ENCODE results near the gene TAAR5.
"Not testable (repeated sequence)": the region's sequence is repeated elsewhere in the genome, so short reads cannot be mapped to it uniquely, and the experiment has no call there.

The TAAR5 gene

DNA sequence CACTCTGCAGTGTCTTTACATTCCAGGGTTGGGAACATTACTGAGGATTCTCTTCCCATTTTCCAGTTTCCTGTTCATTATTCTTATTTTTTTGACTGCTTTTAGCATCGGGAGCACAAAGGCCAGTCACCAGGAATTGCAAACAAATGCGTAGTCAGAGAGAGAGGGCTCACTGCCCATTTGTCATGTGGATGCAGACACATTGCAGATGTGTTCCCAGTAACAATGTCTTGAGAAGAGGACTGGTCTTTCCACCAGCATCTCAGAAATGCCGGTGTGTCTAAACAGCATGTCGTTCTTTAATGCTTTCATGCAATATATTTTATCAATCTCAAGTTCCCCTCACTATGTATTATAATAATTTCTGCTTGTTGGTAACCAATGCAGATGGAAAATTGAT lies 20.4 kb downstream of the TAAR5 start:
- no peak for DNase-seq

- no peak for DNase-seq
Observed at GRCh38 chr6:132568611-132569010, 20.9 kb downstream of the TAAR5 start.

DNA sequence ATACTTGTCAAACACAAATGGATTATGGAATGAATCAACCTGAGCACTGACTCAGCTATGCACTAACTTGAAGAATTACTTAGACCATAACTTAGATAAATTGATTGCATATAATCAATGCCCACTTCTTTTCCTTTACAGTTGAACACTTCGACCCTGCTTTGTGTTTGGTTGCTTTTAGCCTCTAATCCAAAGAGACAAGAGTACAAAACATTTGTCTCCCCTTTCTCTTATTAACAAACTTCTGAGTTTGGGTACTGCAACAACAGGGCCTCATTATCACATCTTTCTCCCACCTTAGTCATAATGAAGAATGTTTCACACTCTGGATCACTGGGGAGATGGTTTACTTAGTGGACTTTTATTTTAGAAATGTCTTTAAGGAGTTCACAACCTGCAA lies 22.0 kb downstream of the TAAR5 start:
- DNase-seq, result no peak

DNA sequence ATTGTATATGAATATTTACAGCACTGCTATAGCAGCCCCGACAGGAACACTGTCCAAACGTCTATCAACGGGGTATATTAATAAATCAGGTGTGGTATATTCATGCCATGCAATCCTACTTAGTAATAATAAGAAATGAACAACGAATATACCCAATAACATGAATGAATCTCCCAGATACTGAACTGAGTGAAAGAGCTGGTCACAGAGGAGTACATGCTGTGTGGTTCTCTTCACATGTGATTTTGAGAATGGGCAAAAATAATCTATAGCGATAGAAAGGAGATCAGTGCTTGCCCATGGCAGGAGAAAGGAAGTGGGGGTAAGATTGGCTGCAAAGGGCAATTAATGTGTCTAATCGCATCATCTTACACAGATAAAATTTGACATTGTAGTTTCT lies 23.1 kb downstream of the TAAR5 start:
- DNase-seq, result no peak

DNA sequence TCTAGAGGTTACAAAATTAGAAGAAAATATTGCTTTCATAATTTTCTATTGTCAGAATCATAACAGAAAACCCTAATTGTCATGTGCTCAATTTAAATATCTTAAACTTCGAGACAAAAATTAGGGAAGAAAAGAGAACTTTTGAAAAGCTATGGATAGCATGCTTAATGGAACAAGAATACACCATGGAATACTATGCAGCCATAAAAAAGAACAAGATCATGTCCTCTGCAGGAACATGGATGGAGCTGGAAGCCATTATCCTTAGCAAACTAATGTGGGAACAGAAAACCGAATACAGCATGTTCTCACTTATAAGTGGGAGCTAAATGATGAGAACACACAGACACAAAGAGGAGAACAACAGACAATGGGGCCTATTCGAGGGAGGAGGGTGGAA lies 29.5 kb downstream of the TAAR5 start:
- DNase-seq, result not testable (repeated sequence)

DNA sequence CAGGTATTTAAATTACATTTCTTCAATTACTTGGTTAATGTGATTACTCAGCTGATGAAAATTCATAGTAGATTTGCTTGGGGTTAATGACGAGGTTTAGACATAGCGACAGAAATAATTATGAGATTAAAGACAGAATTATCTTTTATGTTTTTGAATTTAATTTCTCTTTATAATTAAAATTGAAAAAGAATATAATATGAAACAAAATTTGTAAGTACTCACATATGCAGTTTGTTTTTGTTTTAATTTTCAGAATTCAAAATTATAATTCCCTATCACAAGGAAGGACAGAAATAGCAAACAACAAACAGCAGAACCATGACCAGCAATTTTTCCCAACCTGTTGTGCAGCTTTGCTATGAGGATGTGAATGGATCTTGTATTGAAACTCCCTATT lies 37.2 kb downstream of the TAAR5 start, which contains the start of gene TAAR8:
TSS of gene TAAR8 (plus strand) at position 301 of the 400 bp plus-strand sequence. CDS start at position 322, 21 bp downstream.
- DNase-seq, result no peak

GRCh38 chr6:132551214-132551613 lies 38.3 kb downstream of the TAAR5 start:
- DNase-seq, result no peak

- DNase-seq, result no peak
Observed at GRCh38 chr6:132548746-132549463, 40.6 kb downstream of the TAAR5 start.

DNA sequence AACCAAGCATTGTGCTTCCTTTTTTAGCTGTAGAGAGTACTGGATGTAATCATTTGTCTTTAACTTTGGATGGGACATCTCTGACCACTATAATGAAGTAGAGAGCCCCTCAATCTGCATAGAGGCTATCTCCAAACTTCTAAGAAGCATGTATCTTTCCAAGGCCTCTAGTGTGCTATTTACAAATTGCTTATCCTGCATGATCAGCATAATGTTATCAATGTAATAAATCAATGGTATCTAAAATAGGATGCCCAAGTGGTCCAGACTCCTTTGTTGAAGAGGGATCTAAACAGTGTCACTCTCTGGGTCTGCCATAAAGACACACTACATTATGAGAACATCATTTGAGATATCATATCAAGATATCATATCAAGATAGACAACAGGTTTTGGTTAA lies 44.7 kb downstream of the TAAR5 start:
- DNase-seq, result no peak
